Mesenchymal stem cell (in vitro differentiated cells and primary cell): ENCODE results near the gene SP110.

Experiments used
- DNase-seq: peaks from one replicate; pipeline ENCODE4 v3.0.0-alpha.2; 2013
- H2AFZ ChIP-seq: one replicate; pipeline ENCODE4 v1.6.1; 2013; ENCODE audit warnings: low read depth, mild to moderate bottlenecking, control low read depth, inconsistent platforms, low read length, moderate library complexity
- H2AK5ac ChIP-seq: 2 replicates; pipeline ENCODE4 v1.6.1; 2013; ENCODE audit warnings: low read length, moderate library complexity, mild to moderate bottlenecking, inconsistent platforms; ENCODE audit not compliant: severe bottlenecking
- H2BK120ac ChIP-seq: one replicate; pipeline ENCODE4 v1.6.1; 2013; ENCODE audit warnings: low read depth, mild to moderate bottlenecking, inconsistent platforms, low read length, moderate library complexity
- H2BK12ac ChIP-seq, 2 experiments: one replicate each; pipeline ENCODE4 v1.6.1; 2013; ENCODE audit warnings: inconsistent platforms in 2 of 2, low read length in 2 of 2, mild to moderate bottlenecking in 2 of 2, moderate library complexity in 2 of 2, control low read depth in 1 of 2
- H2BK15ac ChIP-seq: one replicate; pipeline ENCODE4 v1.6.1; 2013; ENCODE audit warnings: mild to moderate bottlenecking, low read depth, inconsistent platforms; ENCODE audit not compliant: poor library complexity, severe bottlenecking
- H2BK5ac ChIP-seq: 2 replicates; pipeline ENCODE4 v1.6.1; 2013; ENCODE audit warnings: low read depth, mild to moderate bottlenecking, low read length, control low read depth, inconsistent platforms; ENCODE audit not compliant: poor library complexity, severe bottlenecking
- H3K14ac ChIP-seq, 2 experiments: one replicate each; pipeline ENCODE4 v1.6.1; 2013; ENCODE audit warnings: inconsistent platforms in 2 of 2, low read length in 2 of 2, control low read depth in 1 of 2, mild to moderate bottlenecking in 1 of 2, moderate library complexity in 1 of 2
- H3K18ac ChIP-seq, 2 experiments: one replicate each; pipeline ENCODE4 v1.6.1; 2013; ENCODE audit warnings: inconsistent platforms in 2 of 2, low read length in 2 of 2, control low read depth in 1 of 2, low read depth in 1 of 2, mild to moderate bottlenecking in 1 of 2
- H3K23ac ChIP-seq, 2 experiments: one replicate each; pipeline ENCODE4 v1.6.1; 2013; ENCODE audit warnings: inconsistent platforms in 2 of 2, low read length in 2 of 2, mild to moderate bottlenecking in 2 of 2, moderate library complexity in 2 of 2, control low read depth in 1 of 2
- H3K27ac ChIP-seq: 2 replicates; pipeline ENCODE4 v1.5.1; 2013; ENCODE audit warnings: mild to moderate bottlenecking, moderate library complexity, low read length, control low read depth, inconsistent platforms; ENCODE audit not compliant: poor library complexity, severe bottlenecking
- H3K27me3 ChIP-seq, 2 experiments: 2 replicates each; pipeline versions ENCODE4 v1.6.1 to v1.7.0; 2013; ENCODE audit warnings: low read length in 2 of 2, mild to moderate bottlenecking in 2 of 2, moderate library complexity in 2 of 2, control low read depth in 1 of 2, inconsistent platforms in 1 of 2; ENCODE audit not compliant: control insufficient read depth in 1 of 2, insufficient read depth in 1 of 2
- H3K36me3 ChIP-seq, 2 experiments: 2 replicates each; pipeline versions ENCODE4 v1.6.1 to v1.7.0; 2013; ENCODE audit warnings: low read length in 2 of 2, control low read depth in 1 of 2, inconsistent platforms in 1 of 2, low read depth in 1 of 2, mild to moderate bottlenecking in 1 of 2; ENCODE audit not compliant: insufficient read depth in 2 of 2, control insufficient read depth in 1 of 2
- H3K4ac ChIP-seq, 2 experiments: one replicate each; pipeline ENCODE4 v1.6.1; 2013; ENCODE audit warnings: inconsistent platforms in 2 of 2, low read length in 2 of 2, mild to moderate bottlenecking in 2 of 2, moderate library complexity in 2 of 2, control low read depth in 1 of 2, low read depth in 1 of 2
- H3K4me1 ChIP-seq: 2 replicates; pipeline ENCODE4 v1.6.1; 2013; ENCODE audit warnings: low read depth, low read length, control low read depth; ENCODE audit not compliant: control insufficient read depth, insufficient read depth
- H3K4me2 ChIP-seq: 2 replicates; pipeline ENCODE4 v1.6.1; 2013; ENCODE audit warnings: low read length, mild to moderate bottlenecking, inconsistent platforms; ENCODE audit not compliant: poor library complexity, severe bottlenecking
- H3K4me3 ChIP-seq, 2 experiments: 2 replicates each; pipeline versions ENCODE4 v1.5.1 to v1.7.0; 2013; ENCODE audit warnings: low read length in 2 of 2, mild to moderate bottlenecking in 2 of 2, control low read depth in 1 of 2, low read depth in 1 of 2; ENCODE audit not compliant: insufficient read depth in 1 of 2
- H3K79me1 ChIP-seq: replicated peaks from 2 replicates; pipeline ENCODE4 v1.6.1; 2013; ENCODE audit warnings: mild to moderate bottlenecking, control low read depth, low read length, inconsistent platforms; ENCODE audit not compliant: poor library complexity, severe bottlenecking
- H3K9ac ChIP-seq: 2 replicates; pipeline ENCODE4 v1.7.0; 2013; ENCODE audit warnings: mild to moderate bottlenecking, low read length, moderate library complexity
- H3K9me3 ChIP-seq: 2 replicates; pipeline ENCODE4 v1.7.0; 2013; ENCODE audit warnings: mild to moderate bottlenecking, low read length; ENCODE audit not compliant: control insufficient read depth
- H4K8ac ChIP-seq: one replicate; pipeline ENCODE4 v1.6.1; 2013; ENCODE audit warnings: inconsistent platforms, mild to moderate bottlenecking, low read length, moderate library complexity
- H4K91ac ChIP-seq: one replicate; pipeline ENCODE4 v1.6.1; 2013; ENCODE audit warnings: mild to moderate bottlenecking, low read length, inconsistent platforms
- WGBS: methylation state at CpG from one replicate; pipeline ENCODE4 v1.1.7; 2013; ENCODE audit warnings: mixed read lengths; 5-methylcytosine and 5-hydroxymethylcytosine counted together

SP110 gene

DNA sequence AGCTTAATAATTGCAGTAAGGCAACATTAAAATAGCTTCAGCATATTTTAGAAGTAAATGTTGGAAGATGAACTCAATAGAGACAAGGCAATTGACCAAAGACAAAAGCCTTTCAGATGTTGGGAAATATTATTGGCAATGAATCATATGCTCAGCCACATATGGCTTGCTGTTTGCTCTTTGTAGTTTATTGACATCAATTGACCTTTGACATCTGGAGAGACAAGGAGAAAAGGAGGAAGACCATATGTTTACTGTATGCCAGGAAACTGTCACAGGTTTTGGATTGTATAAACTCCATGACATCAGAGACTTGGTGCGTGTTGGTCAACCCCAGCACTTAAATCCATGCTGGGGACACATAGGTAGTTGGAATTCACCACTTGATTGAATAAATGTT, 90.4 kb downstream of the SP110 start:
- Histone ChIP-seq H2BK120ac (no peak overlapping the region), H2AFZ (no peak overlapping the region), H3K23ac (no peak overlapping the region), H2BK12ac (no peak overlapping the region), H2BK15ac (no peak overlapping the region), H3K4ac (no peak overlapping the region), H2BK5ac (no peak overlapping the region), H3K79me1 (no peaks in the 10 kb centered on the region), H3K27me3 (no peaks in the 10 kb centered on the region), H3K18ac (no peak overlapping the region), H3K4me2 (no peak overlapping the region), H3K36me3 (no peaks in the 10 kb centered on the region), H4K8ac (no peak overlapping the region), H4K91ac (no peak overlapping the region), H3K27ac (no peak overlapping the region), H3K14ac (no peak overlapping the region), H3K4me3 (peak overlapping the region in 1 of 2 experiments; percentile 60), H2AK5ac (no peak overlapping the region), H3K4me1 (peaks cover 2% of the 10 kb centered on the region), H3K9ac (peak overlapping the region; percentile 73), H3K9me3 (peaks cover 15% of the 10 kb centered on the region)
- WGBS, result 33% methylated on average over 1 of the region's 1 CpG
- DNase-seq, result peak; percentile 17

DNA sequence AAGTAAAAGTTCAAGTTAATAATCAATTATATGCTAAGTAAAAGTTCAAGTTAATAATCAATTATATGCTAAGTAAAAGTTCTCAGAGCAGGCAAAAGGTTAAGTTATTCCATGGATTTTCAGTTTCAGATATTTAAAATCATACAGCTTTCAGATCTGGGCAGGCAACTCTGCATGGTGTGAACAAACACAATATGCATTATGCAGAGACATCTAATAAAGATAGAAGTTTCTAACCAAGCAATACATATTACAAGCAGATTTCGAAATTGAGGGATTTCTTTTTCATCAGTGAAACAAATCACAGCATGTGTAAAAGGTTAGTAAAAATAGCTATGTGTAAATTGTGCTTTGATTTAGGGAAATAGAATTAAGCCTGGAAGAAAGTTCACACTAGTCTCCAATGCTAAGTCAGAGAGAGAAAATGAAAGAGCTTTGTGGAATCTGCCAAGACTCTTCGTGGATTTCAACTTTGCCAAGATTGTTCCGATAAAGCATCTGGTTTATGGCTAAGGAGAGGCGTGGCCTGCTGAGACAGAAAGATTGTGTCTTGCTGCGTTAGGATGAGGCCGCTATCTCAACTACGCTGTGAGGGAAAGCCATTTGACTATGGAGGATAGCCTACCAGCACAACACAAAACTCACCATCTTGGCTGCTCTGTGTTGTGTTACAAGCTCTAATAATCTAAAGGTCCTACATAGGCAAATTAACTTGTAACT, 91.0 kb downstream of the SP110 start:
- H3K36me3 ChIP-seq, result no peaks in the 10 kb centered on the region
- no peak overlapping the region for H2BK5ac ChIP-seq
- peak overlapping the region in 1 of 2 experiments; percentile 60 for H3K4me3 ChIP-seq
- no peak for DNase-seq
- H3K4ac ChIP-seq, result no peak overlapping the region
- peak overlapping the region in 1 of 2 experiments; percentile 75 for H2BK12ac ChIP-seq
- H3K79me1 ChIP-seq, result no peaks in the 10 kb centered on the region
- no peaks in the 10 kb centered on the region for H3K27me3 ChIP-seq
- H2AK5ac ChIP-seq, result no peak overlapping the region
- peak overlapping the region; percentile 76 for H4K8ac ChIP-seq
- no peak overlapping the region for H2AFZ ChIP-seq
- no peak overlapping the region for H3K27ac ChIP-seq
- no peak overlapping the region for H4K91ac ChIP-seq
- peaks cover 9% of the 10 kb centered on the region for H3K9me3 ChIP-seq
- H3K18ac ChIP-seq, result no peak overlapping the region
- H2BK120ac ChIP-seq, result no peak overlapping the region
- no peak overlapping the region for H2BK15ac ChIP-seq
- no peak overlapping the region for H3K14ac ChIP-seq
- H3K9ac ChIP-seq, result peak overlapping the region; percentile 73
- H3K23ac ChIP-seq, result no peak overlapping the region
- peaks cover 2% of the 10 kb centered on the region for H3K4me1 ChIP-seq
- WGBS, result 87% methylated on average over 3 of the region's 7 CpGs
- no peak overlapping the region for H3K4me2 ChIP-seq

DNA sequence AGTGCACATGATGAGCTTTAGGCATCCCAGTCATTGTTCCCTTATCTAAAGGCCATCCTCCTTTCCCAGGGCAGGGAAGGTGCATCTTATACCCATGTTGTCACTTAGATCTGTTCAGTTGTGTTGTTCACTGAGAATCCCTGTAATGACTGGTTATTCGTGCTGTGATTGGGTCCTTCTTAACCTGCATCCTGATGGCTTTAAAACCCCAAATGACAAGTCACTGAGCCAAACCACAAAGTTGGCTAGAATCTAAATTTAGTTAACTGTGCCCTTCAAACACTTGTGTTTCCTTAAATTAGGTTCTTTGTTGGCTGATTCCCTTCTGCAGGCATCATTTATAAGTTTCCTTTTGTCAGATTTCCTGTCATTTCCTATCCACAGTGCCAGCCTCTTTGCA, 92.6 kb downstream of the SP110 start:
- Histone ChIP-seq H3K4ac (no peak overlapping the region), H2AK5ac (no peak overlapping the region), H3K36me3 (no peaks in the 10 kb centered on the region), H2BK15ac (no peak overlapping the region), H3K4me1 (peaks cover 2% of the 10 kb centered on the region), H2AFZ (no peak overlapping the region), H3K27me3 (no peaks in the 10 kb centered on the region), H3K18ac (no peak overlapping the region), H3K9me3 (no peaks in the 10 kb centered on the region), H3K27ac (no peak overlapping the region), H2BK12ac (no peak overlapping the region), H3K79me1 (no peaks in the 10 kb centered on the region), H3K4me3 (no peak overlapping the region), H3K23ac (no peak overlapping the region), H3K9ac (no peak overlapping the region), H2BK5ac (no peak overlapping the region), H3K4me2 (no peak overlapping the region), H4K8ac (no peak overlapping the region), H3K14ac (no peak overlapping the region), H2BK120ac (no peak overlapping the region), H4K91ac (no peak overlapping the region)
- no peak for DNase-seq
- WGBS, result 92% methylated on average over 1 of the region's 1 CpG

DNA sequence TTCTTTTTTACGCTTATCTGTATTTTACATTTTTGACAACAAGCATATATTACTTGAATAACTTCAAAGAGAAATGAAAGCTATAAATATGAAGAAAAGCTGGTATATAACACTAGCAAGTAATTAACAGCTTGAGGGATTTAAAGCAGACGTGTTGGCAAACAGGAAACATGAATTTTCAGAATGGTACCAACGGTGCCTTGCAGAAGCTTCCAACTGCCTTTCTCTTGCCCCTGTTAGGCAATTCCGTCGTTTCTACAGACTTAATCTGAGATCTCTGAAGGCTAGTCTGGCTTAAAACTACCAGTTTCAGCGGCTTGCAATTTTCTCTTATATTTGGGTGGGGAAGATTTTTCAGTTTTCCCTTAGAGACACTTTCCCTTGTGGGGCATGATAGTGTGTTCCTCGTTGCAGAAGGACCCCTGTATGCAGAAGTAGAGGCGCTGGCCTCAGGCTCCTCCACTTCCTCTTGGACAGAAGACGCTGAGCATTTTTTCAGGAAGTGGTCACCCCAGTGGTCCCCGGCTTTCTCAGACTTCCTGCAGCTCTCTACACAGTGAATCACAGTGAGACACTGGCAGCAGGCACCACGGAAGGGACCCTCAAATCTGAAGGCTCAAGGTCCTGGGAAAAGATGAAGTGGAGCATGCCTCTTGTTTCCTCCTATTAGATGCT, 94.9 kb downstream of the SP110 start:
- no peak overlapping the region for H4K8ac ChIP-seq
- 74% methylated on average over 10 of the region's 11 CpGs for WGBS
- H3K4me3 ChIP-seq, result no peak overlapping the region
- H2BK12ac ChIP-seq, result no peak overlapping the region
- no peak overlapping the region for H3K4ac ChIP-seq
- no peak overlapping the region for H4K91ac ChIP-seq
- no peak overlapping the region for H3K23ac ChIP-seq
- no peak overlapping the region for H2BK15ac ChIP-seq
- no peak for DNase-seq
- H2AFZ ChIP-seq, result no peak overlapping the region
- H3K4me2 ChIP-seq, result no peak overlapping the region
- H2AK5ac ChIP-seq, result no peak overlapping the region
- no peak overlapping the region for H3K18ac ChIP-seq
- H3K9me3 ChIP-seq, result peaks cover 3% of the 10 kb centered on the region
- H3K27ac ChIP-seq, result no peak overlapping the region
- H3K4me1 ChIP-seq, result peaks cover 2% of the 10 kb centered on the region
- no peaks in the 10 kb centered on the region for H3K27me3 ChIP-seq
- H2BK5ac ChIP-seq, result no peak overlapping the region
- no peak overlapping the region for H2BK120ac ChIP-seq
- H3K36me3 ChIP-seq, result no peaks in the 10 kb centered on the region
- no peak overlapping the region for H3K9ac ChIP-seq
- H3K79me1 ChIP-seq, result no peaks in the 10 kb centered on the region
- H3K14ac ChIP-seq, result no peak overlapping the region
